Prostate gland (tissue), 2 donors: ENCODE data around the gene RFXAP.

Experiments used
- CTCF ChIP-seq, 4 experiments: fragments of 200-600 bp in 2 of 4; fragments of 450-650 bp in 2 of 4; sonication (generic) in 2 of 4; IDR thresholded peaks; 1 replicate in 3 of 4; 2 replicates in 1 of 4; pipeline ENCODE4 v1.5.1; 2016 to 2019; ENCODE audit warnings: antibody characterized with exemption in 4 of 4, mild to moderate bottlenecking in 2 of 4, moderate library complexity in 2 of 4
- POLR2A ChIP-seq: fragments of 450-650 bp; IDR thresholded peaks from one replicate; pipeline ENCODE4 v1.6.1; 2016; ENCODE audit warnings: antibody characterized with exemption, mild to moderate bottlenecking
- POLR2AphosphoS5 ChIP-seq: sonication (generic); formaldehyde crosslinking; IDR thresholded peaks from one replicate; pipeline ENCODE4 v1.6.1; 2017; ENCODE audit warnings: antibody characterized with exemption

- no peak for TF ChIP-seq CTCF (IDR thresholded peaks at IDR 0.05)
- no peak for TF ChIP-seq POLR2A
- TF ChIP-seq POLR2AphosphoS5 = no peak
These were observed 11.4 kb upstream of the RFXAP start for GRCh38 chr13:36807616-36808015.
